MCF 10A (cell line): ENCODE measurements around the gene ASIC1. TPM values are rescaled to one million over a fixed set of nuclear protein-coding genes. Genes with fewer than 3 reads are reported as not detected.

Experiments used
- BruUV-seq: library from RNA; stranded (reverse); fragments of 400-500 nt; replicated peaks from 2 replicates; lab custom pipeline; 2021; lab: Mats Ljungman, UMichigan
- CTCF ChIA-PET: fragments of 300-600 bp; sonication (Branson Sonifier 250); formaldehyde crosslinking; extraction: SDS; loops from one replicate; lab custom pipeline; 2021; ENCODE audit warnings: antibody characterized with exemption, inconsistent platforms; lab: Yijun Ruan, JAX
- POLR2A ChIA-PET: fragments of 300-600, 350-650 bp; sonication (Branson Sonifier 250); formaldehyde crosslinking; extraction: SDS; loops from one replicate; lab custom pipeline; 2020; ENCODE audit warnings: antibody characterized with exemption, inconsistent platforms; lab: Yijun Ruan, JAX
- DNase-seq: peaks from one replicate; pipeline ENCODE4 v3.0.0-alpha.2; 2018; ENCODE audit not compliant: unreplicated experiment
- H3K27ac Mint-ChIP-seq: one replicate; pipeline ENCODE4 v1.8.0; 2022; ENCODE audit warnings: mild to moderate bottlenecking, low read depth, mixed read lengths; ENCODE audit not compliant: unreplicated experiment
- H3K27me3 Mint-ChIP-seq: one replicate; pipeline ENCODE4 v1.8.0; 2022; ENCODE audit warnings: mixed read lengths; ENCODE audit not compliant: insufficient read depth, unreplicated experiment
- H3K36me3 Mint-ChIP-seq: one replicate; pipeline ENCODE4 v1.8.0; 2022; ENCODE audit warnings: mild to moderate bottlenecking, moderate library complexity, mixed read lengths; ENCODE audit not compliant: insufficient read depth, unreplicated experiment
- H3K4me1 Mint-ChIP-seq: one replicate; pipeline ENCODE4 v1.8.0; 2022; ENCODE audit warnings: mixed read lengths; ENCODE audit not compliant: insufficient read depth, unreplicated experiment
- H3K4me3 Mint-ChIP-seq: one replicate; pipeline ENCODE4 v1.8.0; 2022; ENCODE audit warnings: mild to moderate bottlenecking, moderate library complexity, mixed read lengths; ENCODE audit not compliant: unreplicated experiment
- H3K9me3 Mint-ChIP-seq: one replicate; pipeline ENCODE4 v1.8.0; 2022; ENCODE audit warnings: mixed read lengths; ENCODE audit not compliant: unreplicated experiment
- intact Hi-C: fragments of 100-400 bp; cut with micrococcal nuclease; formaldehyde crosslinking; loops from 2 replicates; pipeline ENCODE4 v1.14.1; 2022
- total RNA-seq: library from RNA; stranded (reverse); gene quantifications from 2 replicates; pipeline ENCODE4 v1.2.3, GENCODE V29; 2022
- TF ChIP-seq, protein P1 (sequence below): fragments of 200-600 bp; IDR thresholded peaks from one replicate; pipeline ENCODE4 v1.8.0; 2022; ENCODE audit warnings: antibody characterized with exemption, mild to moderate bottlenecking; ENCODE audit not compliant: unreplicated experiment

The ASIC1 gene
- total RNA-seq, 1 experiment from 2014 or later = 1.7 TPM

DNA sequence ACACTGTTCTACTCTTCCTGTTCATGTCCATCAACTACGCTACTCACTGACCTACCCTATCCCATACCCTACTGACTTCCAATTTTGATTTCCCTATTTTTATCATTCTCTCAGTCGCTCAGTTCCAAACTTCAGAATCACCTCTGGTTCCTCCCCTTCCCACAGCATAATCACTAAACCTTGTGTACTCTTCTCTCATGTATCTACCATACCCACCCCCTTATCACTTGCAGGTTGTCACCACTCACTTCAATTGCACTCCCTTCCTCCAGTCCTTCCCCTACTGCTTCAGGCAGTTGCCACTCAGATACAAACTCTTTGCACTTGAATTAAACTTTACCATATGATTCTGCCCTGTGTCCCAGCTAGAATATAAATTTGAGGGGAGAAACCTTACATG lies 38.4 kb upstream of the ASIC1 start:
- H3K36me3 Mint-ChIP-seq = peaks cover 19% of the 10 kb centered on the region

DNA sequence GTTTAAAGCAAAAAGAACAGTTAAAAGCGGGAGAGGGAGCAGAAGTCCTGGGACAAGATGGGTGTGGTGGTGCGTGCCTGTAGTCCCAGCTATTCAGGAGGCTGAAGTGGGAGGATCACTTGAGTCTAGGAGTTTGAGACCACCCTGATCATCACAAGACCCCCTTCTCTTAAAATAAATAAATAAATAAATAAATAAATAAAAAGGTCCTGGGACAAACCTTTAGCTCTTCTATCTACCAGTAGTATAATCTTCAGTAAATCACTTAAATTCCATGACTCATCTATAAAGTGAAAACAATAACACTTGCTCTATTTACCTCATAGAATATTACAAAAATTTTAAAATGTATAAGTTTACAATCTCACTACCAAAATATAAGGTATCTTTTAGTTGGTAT lies 37.9 kb upstream of the ASIC1 start:
- POLR2A ChIA-PET = interaction anchor here (4.5 kb wide), 1 partner anchor 12 kb away, joined by 42 read pairs; no protein-coding TSS in a partner anchor
- intact Hi-C loops = no loop called here
- peaks cover 13% of the 10 kb centered on the region for H3K36me3 Mint-ChIP-seq
- H3K4me3 Mint-ChIP-seq = no peak overlapping the region
- no peaks in the 10 kb centered on the region for H3K9me3 Mint-ChIP-seq
- TF ChIP-seq, protein P1, sequence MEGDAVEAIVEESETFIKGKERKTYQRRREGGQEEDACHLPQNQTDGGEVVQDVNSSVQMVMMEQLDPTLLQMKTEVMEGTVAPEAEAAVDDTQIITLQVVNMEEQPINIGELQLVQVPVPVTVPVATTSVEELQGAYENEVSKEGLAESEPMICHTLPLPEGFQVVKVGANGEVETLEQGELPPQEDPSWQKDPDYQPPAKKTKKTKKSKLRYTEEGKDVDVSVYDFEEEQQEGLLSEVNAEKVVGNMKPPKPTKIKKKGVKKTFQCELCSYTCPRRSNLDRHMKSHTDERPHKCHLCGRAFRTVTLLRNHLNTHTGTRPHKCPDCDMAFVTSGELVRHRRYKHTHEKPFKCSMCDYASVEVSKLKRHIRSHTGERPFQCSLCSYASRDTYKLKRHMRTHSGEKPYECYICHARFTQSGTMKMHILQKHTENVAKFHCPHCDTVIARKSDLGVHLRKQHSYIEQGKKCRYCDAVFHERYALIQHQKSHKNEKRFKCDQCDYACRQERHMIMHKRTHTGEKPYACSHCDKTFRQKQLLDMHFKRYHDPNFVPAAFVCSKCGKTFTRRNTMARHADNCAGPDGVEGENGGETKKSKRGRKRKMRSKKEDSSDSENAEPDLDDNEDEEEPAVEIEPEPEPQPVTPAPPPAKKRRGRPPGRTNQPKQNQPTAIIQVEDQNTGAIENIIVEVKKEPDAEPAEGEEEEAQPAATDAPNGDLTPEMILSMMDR = no peak
- DNase-seq = no peak
- H3K27ac Mint-ChIP-seq = peak overlapping the region; percentile 73
- peaks cover 51% of the 10 kb centered on the region for H3K4me1 Mint-ChIP-seq
- BruUV-seq = no TSS peak
- CTCF ChIA-PET = interaction anchor here (0.6 to 1.5 kb wide), 3 partner anchors 50 to 64 kb away, joined by 3 read pairs; no protein-coding TSS in a partner anchor
- no peaks in the 10 kb centered on the region for H3K27me3 Mint-ChIP-seq

More for the DNA sequence above, 38.4 kb upstream of the ASIC1 start:
- H3K4me1 Mint-ChIP-seq = peaks cover 51% of the 10 kb centered on the region
- no peaks in the 10 kb centered on the region for H3K27me3 Mint-ChIP-seq
- DNase-seq = no peak
- intact Hi-C loops = no loop called here
- peak overlapping the region; percentile 73 for H3K27ac Mint-ChIP-seq
- ChIA-PET CTCF (interaction anchor here (0.6 to 1.6 kb wide), 5 partner anchors 50 to 1252 kb away, joined by 3 to 16 read pairs (median 3); no protein-coding TSS in a partner anchor), POLR2A (interaction anchor here (1.4 to 4.5 kb wide), 2 partner anchors 12 to 93 kb away, joined by 6 to 42 read pairs; partner anchors contain the start of gene COX14)
- TF ChIP-seq, protein P1 = no peak
- BruUV-seq = no TSS peak
- H3K4me3 Mint-ChIP-seq = no peak overlapping the region
- H3K9me3 Mint-ChIP-seq = no peaks in the 10 kb centered on the region

DNA sequence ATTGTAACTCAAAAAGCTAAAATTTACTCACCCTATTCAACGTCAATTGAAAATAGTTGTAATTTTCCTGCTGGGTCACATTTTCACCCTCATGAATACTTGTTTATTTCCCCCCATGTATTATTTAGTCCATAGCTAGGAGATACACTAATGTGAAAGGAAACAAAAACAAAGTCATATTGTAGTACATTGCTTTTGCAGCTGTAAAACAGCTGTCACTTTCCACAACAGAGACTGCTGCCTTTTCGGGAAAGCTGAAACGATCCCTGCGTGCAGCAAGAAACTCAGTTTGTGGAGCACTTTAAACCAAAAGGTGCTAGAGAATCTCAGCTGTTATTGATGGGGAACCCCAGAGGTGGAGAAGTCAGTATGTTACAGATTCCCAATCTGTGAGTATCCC lies 36.4 kb upstream of the ASIC1 start:
- no TSS peak for BruUV-seq
- H3K27ac Mint-ChIP-seq = peak overlapping the region; percentile 73
- TF ChIP-seq, protein P1 = no peak
- H3K9me3 Mint-ChIP-seq = no peaks in the 10 kb centered on the region
- no peak overlapping the region for H3K4me3 Mint-ChIP-seq
- no peaks in the 10 kb centered on the region for H3K27me3 Mint-ChIP-seq
- peaks cover 9% of the 10 kb centered on the region for H3K36me3 Mint-ChIP-seq
- intact Hi-C loops = no loop called here
- ChIA-PET POLR2A (no interaction called here), CTCF (interaction anchor here (0.5 to 1.3 kb wide), 6 partner anchors 30 to 752 kb away, joined by 3 to 5 read pairs (median 4); no protein-coding TSS in a partner anchor)
- peaks cover 61% of the 10 kb centered on the region for H3K4me1 Mint-ChIP-seq
- DNase-seq = no peak

DNA sequence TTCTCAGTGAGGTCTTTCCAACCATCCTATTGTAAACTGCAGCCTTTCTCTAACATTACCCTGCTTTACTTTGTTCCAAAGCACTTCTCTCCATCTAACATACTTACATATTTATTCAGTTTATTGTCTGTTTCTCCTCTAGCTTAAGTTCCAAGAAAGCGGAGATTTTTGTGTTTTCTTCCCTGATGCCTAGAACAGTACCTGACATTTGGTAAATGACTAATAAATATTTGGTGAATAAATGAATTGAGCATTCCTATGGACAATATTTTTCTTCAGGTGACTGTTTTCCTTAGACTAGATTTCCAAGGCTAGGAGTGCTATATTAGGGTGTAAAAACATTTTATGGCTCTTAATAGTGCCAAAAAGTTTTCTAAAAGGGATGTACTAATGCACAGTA lies 34.5 kb upstream of the ASIC1 start:
- Mint-ChIP-seq H3K4me3 (no peak overlapping the region), H3K27ac (peak overlapping the region; percentile 4), H3K27me3 (no peaks in the 10 kb centered on the region), H3K36me3 (no peaks in the 10 kb centered on the region), H3K9me3 (no peaks in the 10 kb centered on the region), H3K4me1 (peaks cover 50% of the 10 kb centered on the region)
- POLR2A ChIA-PET = interaction anchor here (0.8 kb wide), 1 partner anchor 400 kb away, joined by 3 read pairs; no protein-coding TSS in a partner anchor
- TF ChIP-seq, protein P1 = no peak
- CTCF ChIA-PET = interaction anchor here (1.2 kb wide), 1 partner anchor 16 kb away, joined by 3 read pairs; no protein-coding TSS in a partner anchor
- DNase-seq = no peak
- no TSS peak for BruUV-seq
- intact Hi-C loops = no loop called here
